Neural crest cell (in vitro differentiated cells): ENCODE results near the gene GAMT. TPM values are rescaled to one million over a fixed set of nuclear protein-coding genes. Genes with fewer than 3 reads are reported as not detected.
A peak's percentile ranks its signal among the peaks of the same experiment; 100 is the strongest.

Experiments used
- DNase-seq: peaks from one replicate; pipeline ENCODE4 v3.0.0; 2021; ENCODE audit warnings: low read depth, mixed read lengths, low spot score
- H3K27ac Mint-ChIP-seq: one replicate; pipeline ENCODE4 v1.8.0; 2021; ENCODE audit warnings: mild to moderate bottlenecking, mixed read lengths; ENCODE audit not compliant: unreplicated experiment
- H3K27me3 Mint-ChIP-seq: 2 replicates; pipeline ENCODE4 v1.8.0; 2021; ENCODE audit warnings: low read depth, mild to moderate bottlenecking, mixed read lengths
- H3K36me3 Mint-ChIP-seq: 2 replicates; pipeline ENCODE4 v1.8.0; 2021; ENCODE audit warnings: low read depth, mild to moderate bottlenecking, mixed read lengths
- H3K4me1 Mint-ChIP-seq: 2 replicates; pipeline ENCODE4 v1.8.0; 2021; ENCODE audit warnings: mixed read lengths
- H3K4me3 Mint-ChIP-seq: one replicate; pipeline ENCODE4 v1.8.0; 2021; ENCODE audit warnings: mild to moderate bottlenecking, mixed read lengths
- H3K9me3 Mint-ChIP-seq: 2 replicates; pipeline ENCODE4 v1.8.0; 2021; ENCODE audit warnings: mixed read lengths
- CTCF ChIP-seq: fragments of 200-600 bp; sonication (generic); conservative IDR thresholded peaks from 2 replicates; pipeline ENCODE4 v1.5.0; 2021; ENCODE audit warnings: antibody characterized with exemption, mild to moderate bottlenecking
- total RNA-seq: library from RNA; stranded (reverse); gene quantifications from 2 replicates; pipeline ENCODE4 v1.2.1, GENCODE V29; 2021

GAMT gene
- total RNA-seq, 1 donor from 2014 or later = 45.6 TPM

GRCh38 chr19:1412995-1413800 is 11.9 kb upstream of the GAMT start:
- Mint-ChIP-seq H3K27me3 (no peaks in the 10 kb centered on the region), H3K27ac (no peak overlapping the region), H3K4me3 (peak overlapping the region; percentile 6), H3K36me3 (no peaks in the 10 kb centered on the region), H3K4me1 (peaks cover 45% of the 10 kb centered on the region), H3K9me3 (no peaks in the 10 kb centered on the region)
- no peak for TF ChIP-seq CTCF
- DNase-seq = no peak

- Mint-ChIP-seq H3K36me3 (no peaks in the 10 kb centered on the region), H3K4me3 (no peak overlapping the region), H3K27ac (peak overlapping the region; percentile 35), H3K4me1 (peaks cover 43% of the 10 kb centered on the region), H3K9me3 (no peaks in the 10 kb centered on the region), H3K27me3 (no peaks in the 10 kb centered on the region)
- TF ChIP-seq CTCF = no peak
- DNase-seq = no peak
These were observed 11.1 kb upstream of the GAMT start for GRCh38 chr19:1412323-1412923.

- Mint-ChIP-seq H3K36me3 (no peaks in the 10 kb centered on the region), H3K27ac (no peak overlapping the region), H3K4me3 (peak overlapping the region; percentile 96), H3K4me1 (peaks cover 42% of the 10 kb centered on the region), H3K27me3 (no peaks in the 10 kb centered on the region), H3K9me3 (no peaks in the 10 kb centered on the region)
- DNase-seq = no peak
- no peak for TF ChIP-seq CTCF
These were observed 10.2 kb upstream of the GAMT start for GRCh38 chr19:1411255-1412191.

- Mint-ChIP-seq H3K4me1 (peaks cover 39% of the 10 kb centered on the region), H3K36me3 (no peaks in the 10 kb centered on the region), H3K27ac (no peak overlapping the region), H3K9me3 (no peaks in the 10 kb centered on the region), H3K4me3 (peak overlapping the region; percentile 96), H3K27me3 (no peaks in the 10 kb centered on the region)
- no peak for DNase-seq
- no peak for TF ChIP-seq CTCF
These were observed 9.4 kb upstream of the GAMT start for GRCh38 chr19:1410789-1411188.

GRCh38 chr19:1410136-1410786 is 8.9 kb upstream of the GAMT start:
- Mint-ChIP-seq H3K4me1 (peaks cover 34% of the 10 kb centered on the region), H3K27me3 (no peaks in the 10 kb centered on the region), H3K36me3 (no peaks in the 10 kb centered on the region), H3K4me3 (peak overlapping the region; percentile 96), H3K27ac (no peak overlapping the region), H3K9me3 (no peaks in the 10 kb centered on the region)
- DNase-seq = no peak
- no peak for TF ChIP-seq CTCF
